Tibial nerve (tissue), 4 donors: ENCODE measurements around the gene ADGRG7. TPM values are rescaled to one million over a fixed set of nuclear protein-coding genes. Genes with fewer than 3 reads are reported as not detected.

Source experiments
- DNase-seq, 2 donors: peaks; one replicate each; pipeline ENCODE4 v3.0.0-alpha.2; 2019; ENCODE audit warnings: low spot score in 2 of 2
- H3K27ac ChIP-seq, 4 donors: fragments of 200-600 bp; sonication (generic) in 3 of 4; one replicate each; pipeline ENCODE4 v1.5.1; 2017 to 2019; ENCODE audit warnings: mild to moderate bottlenecking in 1 of 4
- H3K27me3 ChIP-seq, 2 donors: fragments of 200-600 bp; sonication (generic) in 1 of 2; one replicate each; pipeline versions ENCODE4 v1.5.1 to v1.6.0; 2017 to 2019
- H3K36me3 ChIP-seq, 3 donors: fragments of 200-600 bp; sonication (generic); one replicate each; pipeline ENCODE4 v1.5.1; 2018 to 2019
- H3K4me1 ChIP-seq, 4 donors: fragments of 200-600 bp; sonication (generic) in 3 of 4; one replicate each; pipeline ENCODE4 v1.5.1; 2017 to 2019
- H3K4me3 ChIP-seq, 4 donors: fragments of 200-600 bp; sonication (generic) in 3 of 4; one replicate each; pipeline ENCODE4 v1.5.1; 2017 to 2019; ENCODE audit warnings: mild to moderate bottlenecking in 1 of 4, moderate library complexity in 1 of 4
- H3K9me3 ChIP-seq, 4 donors: fragments of 200-600 bp; sonication (generic) in 3 of 4; one replicate each; pipeline ENCODE4 v1.5.1; 2017 to 2019
- CTCF ChIP-seq, 5 experiments: fragments of 200-600 bp in 3 of 5; fragments of 450-650 bp in 2 of 5; sonication (generic) in 3 of 5; IDR thresholded peaks; one replicate each; pipeline ENCODE4 v1.5.1; 2016 to 2019; ENCODE audit warnings: antibody characterized with exemption in 5 of 5, mild to moderate bottlenecking in 3 of 5, moderate library complexity in 2 of 5
- EP300 ChIP-seq, 2 donors: sonication (generic); formaldehyde crosslinking; IDR thresholded peaks; one replicate each; pipeline ENCODE4 v1.6.1; 2017; ENCODE audit warnings: antibody characterized with exemption in 2 of 2, mild to moderate bottlenecking in 1 of 2
- POLR2A ChIP-seq, 2 donors: fragments of 450-650 bp; IDR thresholded peaks; one replicate each; pipeline ENCODE4 v1.6.1; 2017; ENCODE audit warnings: antibody characterized with exemption in 2 of 2, mild to moderate bottlenecking in 2 of 2, moderate library complexity in 2 of 2
- WGBS, 2 donors: methylation state at CpG; one replicate each; pipeline ENCODE4 v1.1.5; 2018; 5-methylcytosine and 5-hydroxymethylcytosine counted together
- total RNA-seq, 4 donors: library from RNA; depleted of rRNA; stranded (reverse); fragments of >200 nt; gene quantifications; one replicate each; pipeline ENCODE4 v1.1.0, GENCODE V29; 2016

The ADGRG7 gene
- total RNA-seq, 4 donors from 2014 or later = 0.42 TPM; not detected in 3

GRCh38 chr3:100702082-100702979 is 92.9 kb downstream of the ADGRG7 start:
- H3K4me1 ChIP-seq = no peaks in the 10 kb centered on the region
- no peaks in the 10 kb centered on the region for H3K36me3 ChIP-seq
- H3K4me3 ChIP-seq = no peak overlapping the region
- WGBS, 2 donors = 74 to 78% methylated on average over 4 of the region's 4 CpGs
- H3K9me3 ChIP-seq = no peaks in the 10 kb centered on the region
- no peak for DNase-seq
- peaks cover 0 to 2% of the 10 kb centered on the region in 2 donors for H3K27me3 ChIP-seq
- no peak overlapping the region for H3K27ac ChIP-seq
- TF ChIP-seq CTCF (IDR thresholded peaks at IDR 0.05) = no peak
- no peak for TF ChIP-seq EP300 (IDR thresholded peaks at IDR 0.05)
- no peak for TF ChIP-seq POLR2A (IDR thresholded peaks at IDR 0.05)

GRCh38 chr3:100702980-100703345 is 93.6 kb downstream of the ADGRG7 start:
- H3K4me1 ChIP-seq = no peaks in the 10 kb centered on the region
- TF ChIP-seq EP300 (IDR thresholded peaks at IDR 0.05) (no peak), POLR2A (IDR thresholded peaks at IDR 0.05) (no peak), CTCF (IDR thresholded peaks at IDR 0.05) (no peak)
- 73 to 76% methylated on average over 5 of the region's 5 CpGs for WGBS, 2 donors

GRCh38 chr3:100703865-100704264 is 94.5 kb downstream of the ADGRG7 start:
- WGBS, 2 donors = 74 to 75% methylated on average over 4 of the region's 4 CpGs
- no peaks in the 10 kb centered on the region for H3K9me3 ChIP-seq
- peaks cover 0 to 5% (median 0%) of the 10 kb centered on the region in 4 donors for H3K4me1 ChIP-seq
- no peak overlapping the region for H3K27ac ChIP-seq
- TF ChIP-seq EP300 (IDR thresholded peaks at IDR 0.05) (no peak), CTCF (IDR thresholded peaks at IDR 0.05) (no peak), POLR2A (IDR thresholded peaks at IDR 0.05) (no peak)
- H3K27me3 ChIP-seq = peaks cover 0 to 2% of the 10 kb centered on the region in 2 donors
- H3K36me3 ChIP-seq = no peaks in the 10 kb centered on the region
- DNase-seq = no peak
- no peak overlapping the region for H3K4me3 ChIP-seq

More at GRCh38 chr3:100702980-100703345, 93.6 kb downstream of the ADGRG7 start:
- H3K27me3 ChIP-seq = peaks cover 0 to 2% of the 10 kb centered on the region in 2 donors
- H3K9me3 ChIP-seq = no peaks in the 10 kb centered on the region
- no peak overlapping the region for H3K27ac ChIP-seq
- no peak overlapping the region for H3K4me3 ChIP-seq
- no peak for DNase-seq
- H3K36me3 ChIP-seq = no peaks in the 10 kb centered on the region

- no peaks in the 10 kb centered on the region for H3K36me3 ChIP-seq
- H3K4me1 ChIP-seq = peaks cover 0 to 17% (median 5%) of the 10 kb centered on the region in 4 donors
- no peaks in the 10 kb centered on the region for H3K9me3 ChIP-seq
- H3K27ac ChIP-seq = no peak overlapping the region
- WGBS, 2 donors = 71 to 79% methylated on average over 3 of the region's 3 CpGs
- TF ChIP-seq EP300 (IDR thresholded peaks at IDR 0.05) (no peak), POLR2A (IDR thresholded peaks at IDR 0.05) (no peak), CTCF (IDR thresholded peaks at IDR 0.05) (no peak)
- H3K4me3 ChIP-seq = no peak overlapping the region
- DNase-seq = no peak
- H3K27me3 ChIP-seq = peaks cover 0 to 2% of the 10 kb centered on the region in 2 donors
These were observed 97.0 kb downstream of the ADGRG7 start for GRCh38 chr3:100706365-100706764.

- Histone ChIP-seq H3K27me3 (no peaks in the 10 kb centered on the region), H3K4me3 (peak overlapping the region; percentile 46 to 95 (median 87)), H3K9me3 (no peaks in the 10 kb centered on the region), H3K27ac (peak overlapping the region; percentile 92 to 99 (median 96)), H3K36me3 (peaks cover 0 to 2% (median 0%) of the 10 kb centered on the region in 3 donors), H3K4me1 (peaks cover 0 to 36% (median 9%) of the 10 kb centered on the region in 4 donors)
- no peak for DNase-seq
- WGBS, 2 donors = 89 to 93% methylated on average over 3 of the region's 3 CpGs
- TF ChIP-seq POLR2A (IDR thresholded peaks at IDR 0.05) (no peak), EP300 (IDR thresholded peaks at IDR 0.05) (no peak), CTCF (IDR thresholded peaks at IDR 0.05) (no peak)
These were observed 99.2 kb downstream of the ADGRG7 start for GRCh38 chr3:100708644-100708988.
